K562 (cell line): Measurements from ENCODE around the gene PRH1. TPM values are rescaled to one million over a fixed set of nuclear protein-coding genes. Genes with fewer than 3 reads are reported as not detected.
A peak's percentile ranks its signal among the peaks of the same experiment; 100 is the strongest.

Source experiments
- ATAC-seq: fragments of 200-7000 bp; cut with Tn5 transposase; 3 replicates; pipeline ENCODE4 v1.9.1; 2020; ENCODE audit warnings: moderate library complexity
- BruUV-seq: library from RNA; stranded (reverse); fragments of 400-500 nt; replicated peaks from 2 replicates; lab custom pipeline; 2021; lab: Mats Ljungman, UMichigan
- CTCF ChIA-PET: fragments of 300-600 bp; formaldehyde crosslinking; extraction: SDS; loops from one replicate; lab custom pipeline; 2021; ENCODE audit warnings: low intra/inter-chr PET ratio; lab: Yijun Ruan, JAX
- POLR2A ChIA-PET: fragments of 300-600, 350-650 bp; sonication (Branson Sonifier 250); formaldehyde crosslinking; extraction: SDS; loops from one replicate; lab custom pipeline; 2021; ENCODE audit warnings: antibody characterized with exemption, inconsistent platforms; lab: Yijun Ruan, JAX
- DNase-seq, 4 experiments: peaks; one replicate each; pipeline versions ENCODE4 v3.0.0 to v3.0.0-alpha.2; 2011 to 2018; ENCODE audit warnings: low spot score in 3 of 4, mixed read lengths in 3 of 4; ENCODE audit errors: extremely low read depth in 1 of 4
- FAIRE-seq: peaks from 2 replicates; lab custom pipeline; 2011; peaks lifted over from hg19 to GRCh38; lab: Jason Lieb, UNC
- H2AFZ ChIP-seq: 2 replicates; pipeline ENCODE4 v1.6.0; 2011; ENCODE audit warnings: low read depth, low read length, control low read depth, inconsistent platforms
- H3K27ac ChIP-seq: fragments of 200-600 bp; 3 replicates; pipeline ENCODE4 v1.8.0; 2011; ENCODE audit warnings: low read depth, mild to moderate bottlenecking, control low read depth, inconsistent platforms, low read length, moderate library complexity, mixed read lengths; ENCODE audit errors: extremely low read depth
- H3K27me3 ChIP-seq, 2 experiments: fragments of 300-600 bp in 1 of 2; 2 replicates in 1 of 2; 3 replicates in 1 of 2; pipeline versions ENCODE4 v1.6.0 to v1.8.0; 2011; ENCODE audit warnings: inconsistent platforms in 2 of 2, low read length in 2 of 2, mild to moderate bottlenecking in 1 of 2, mixed read lengths in 1 of 2, moderate library complexity in 1 of 2; ENCODE audit not compliant: control insufficient read depth in 2 of 2, insufficient read depth in 2 of 2
- H3K36me3 ChIP-seq: fragments of 300-600 bp; 3 replicates; pipeline ENCODE4 v1.8.0; 2011; ENCODE audit warnings: mild to moderate bottlenecking, low read length, inconsistent platforms; ENCODE audit not compliant: control insufficient read depth, insufficient read depth
- H3K4me1 ChIP-seq, 2 experiments: fragments of 200-600 bp in 1 of 2; replicated peaks in 1 of 2; 2 replicates in 1 of 2; 3 replicates in 1 of 2; pipeline versions ENCODE4 v1.5.1 to v1.8.0; 2011; ENCODE audit warnings: inconsistent platforms in 2 of 2, low read length in 2 of 2, mild to moderate bottlenecking in 1 of 2, mixed read lengths in 1 of 2, moderate library complexity in 1 of 2; ENCODE audit not compliant: control insufficient read depth in 2 of 2, insufficient read depth in 2 of 2
- H3K4me2 ChIP-seq: 2 replicates; pipeline ENCODE4 v1.6.1; 2011; ENCODE audit warnings: low read length, control low read depth, inconsistent platforms, mixed read lengths; ENCODE audit not compliant: insufficient read depth
- H3K4me3 ChIP-seq: fragments of 200-600 bp; sonication (generic), shearing (Covaris generic); 2 replicates; pipeline ENCODE4 v1.5.1; 2016; ENCODE audit warnings: control low read depth, inconsistent platforms
- H3K79me2 ChIP-seq: fragments of 200-600 bp; 3 replicates; pipeline ENCODE4 v1.8.0; 2011; ENCODE audit warnings: low read length, inconsistent platforms; ENCODE audit not compliant: control insufficient read depth, insufficient read depth
- H3K9ac ChIP-seq, 2 experiments: 2 replicates each; pipeline versions ENCODE4 v1.6.0 to v1.6.1; 2011; ENCODE audit warnings: low read depth in 2 of 2, low read length in 2 of 2, control low read depth in 1 of 2, inconsistent platforms in 1 of 2, mild to moderate bottlenecking in 1 of 2, mixed read lengths in 1 of 2; ENCODE audit not compliant: insufficient read depth in 1 of 2
- H3K9me1 ChIP-seq: one replicate; pipeline ENCODE4 v1.6.0; 2011; ENCODE audit warnings: inconsistent platforms, mild to moderate bottlenecking, low read length, moderate library complexity; ENCODE audit not compliant: control insufficient read depth, insufficient read depth
- H3K9me3 ChIP-seq: replicated peaks from 2 replicates; pipeline ENCODE4 v1.5.1; 2011; ENCODE audit warnings: low read depth, low read length, inconsistent platforms; ENCODE audit not compliant: control insufficient read depth, insufficient read depth
- H4K20me1 ChIP-seq: replicated peaks from 2 replicates; pipeline ENCODE4 v1.6.1; 2011; ENCODE audit warnings: low read length, inconsistent platforms, mixed read lengths; ENCODE audit not compliant: control insufficient read depth, insufficient read depth
- ARID1B ChIP-seq: fragments of 450-650 bp; IDR thresholded peaks from 2 replicates; pipeline ENCODE4 v1.6.1; 2016; ENCODE audit warnings: antibody characterized with exemption, mild to moderate bottlenecking, inconsistent platforms
- CBFA2T2 ChIP-seq: fragments of 450-650 bp; conservative IDR thresholded peaks from 2 replicates; pipeline ENCODE4 v1.6.1; 2017; ENCODE audit warnings: mild to moderate bottlenecking
- CBFA2T3 ChIP-seq: fragments of 450-650 bp; IDR thresholded peaks from 2 replicates; pipeline ENCODE4 v1.6.1; 2017
- FOSL1 ChIP-seq: fragments of 200-800 bp; sonication (Bioruptor generic); conservative IDR thresholded peaks from 2 replicates; pipeline ENCODE4 v1.6.1; 2016; ENCODE audit warnings: missing genetic modification characterization, missing compliant biosample characterization
- FOXA3 ChIP-seq, 2 experiments: fragments of 450-650 bp in 1 of 2; sonication (generic) in 1 of 2; formaldehyde crosslinking; IDR thresholded peaks in 1 of 2; conservative IDR thresholded peaks in 1 of 2; 2 replicates each; pipeline versions ENCODE4 v1.4.0 to v1.8.0; 2020 to 2022; ENCODE audit warnings: mild to moderate bottlenecking in 2 of 2, missing genetic modification reagents in 1 of 2
- FOXK2 ChIP-seq, 2 experiments: fragments of 450-650 bp; IDR thresholded peaks in 1 of 2; conservative IDR thresholded peaks in 1 of 2; 2 replicates each; pipeline ENCODE4 v1.6.1; 2016; ENCODE audit warnings: low read depth in 2 of 2, mild to moderate bottlenecking in 1 of 2
- JUND ChIP-seq, 2 experiments: IDR thresholded peaks; 2 replicates in 1 of 2; 3 replicates in 1 of 2; pipeline ENCODE4 v1.6.1; 2011; ENCODE audit warnings: borderline replicate concordance in 2 of 2, low read depth in 2 of 2, low read length in 2 of 2, improper control_type of control experiment in 1 of 2, missing biosample characterization in 1 of 2, missing genetic modification characterization in 1 of 2, missing genetic modification reagents in 1 of 2
- KDM1A ChIP-seq, 2 experiments: fragments of 450-650 bp; IDR thresholded peaks; 2 replicates each; pipeline ENCODE4 v1.6.1; 2016; ENCODE audit warnings: mild to moderate bottlenecking in 2 of 2
- MCM5 ChIP-seq: fragments of 450-650 bp; IDR thresholded peaks from 2 replicates; pipeline ENCODE4 v1.6.1; 2016; ENCODE audit warnings: low read depth
- NFE2L1 ChIP-seq: fragments of 450-650 bp; IDR thresholded peaks from 2 replicates; pipeline ENCODE4 v1.6.1; 2016; ENCODE audit warnings: missing genetic modification characterization, low read depth, mild to moderate bottlenecking, missing compliant biosample characterization, moderate library complexity, borderline replicate concordance
- RAD21 ChIP-seq, 2 experiments: fragments of 250-450 bp in 1 of 2; fragments of 450-650 bp in 1 of 2; sonication (Bioruptor Pico) in 1 of 2; formaldehyde crosslinking in 1 of 2; IDR thresholded peaks in 1 of 2; conservative IDR thresholded peaks in 1 of 2; 2 replicates each; pipeline versions ENCODE4 v1.4.0 to v1.8.0; 2020 to 2022; ENCODE audit warnings: mild to moderate bottlenecking in 2 of 2, moderate library complexity in 1 of 2
- RBFOX2 ChIP-seq: fragments of 200-400 bp; formaldehyde crosslinking; IDR thresholded peaks from 2 replicates; pipeline ENCODE4 v1.6.1; 2017; ENCODE audit warnings: low read depth, mild to moderate bottlenecking, low read length, moderate library complexity
- SAFB2 ChIP-seq: fragments of 200-400 bp; formaldehyde crosslinking; IDR thresholded peaks from 2 replicates; pipeline ENCODE4 v1.6.1; 2018; ENCODE audit warnings: borderline replicate concordance, low read length, low read depth, moderate library complexity; ENCODE audit not compliant: severe bottlenecking
- TCF3 ChIP-seq: sonication (generic); formaldehyde crosslinking; IDR thresholded peaks from 2 replicates; pipeline ENCODE4 v1.4.0; 2020; ENCODE audit warnings: mild to moderate bottlenecking, missing genetic modification reagents
- ZKSCAN8 ChIP-seq: fragments of 200-800 bp; sonication (Bioruptor generic); IDR thresholded peaks from 2 replicates; pipeline ENCODE4 v1.6.1; 2016; ENCODE audit warnings: missing genetic modification characterization, missing compliant biosample characterization
- ZNF217 ChIP-seq: sonication (generic); formaldehyde crosslinking; IDR thresholded peaks from 2 replicates; pipeline ENCODE4 v1.8.0; 2022; ENCODE audit warnings: mild to moderate bottlenecking, missing genetic modification reagents
- ZNF445 ChIP-seq: fragments of 250-450 bp; sonication (Bioruptor Pico); IDR thresholded peaks from 2 replicates; pipeline ENCODE4 v1.4.0; 2020; ENCODE audit warnings: low read depth, mild to moderate bottlenecking, moderate library complexity
- ZNF589 ChIP-seq: fragments of 200-800 bp; sonication (Bioruptor generic); IDR thresholded peaks from 2 replicates; pipeline ENCODE4 v1.6.1; 2016; ENCODE audit warnings: low read depth, missing genetic modification characterization, missing compliant biosample characterization
- WGBS: fragments of 100-300 bp; shearing (Covaris generic); methylation state at CpG from one replicate; pipeline ENCODE4 v1.1.6; 2016; ENCODE audit warnings: low coverage, mixed read lengths; ENCODE audit not compliant: insufficient coverage; ENCODE audit errors: missing lambda C conversion rate; 5-methylcytosine and 5-hydroxymethylcytosine counted together
- in situ Hi-C: fragments of 300-500 bp; cut with MboI; formaldehyde crosslinking; loops from 4 replicates; pipeline ENCODE4 v1.15.0; 2018; ENCODE audit warnings: inconsistent platforms, mixed read lengths
- intact Hi-C: fragments of 100-400 bp; cut with micrococcal nuclease; formaldehyde crosslinking; loops from 2 replicates; pipeline ENCODE4 v1.14.2; 2022
- polyA plus RNA-seq, 8 experiments: library from polyadenylated mRNA; depleted of rRNA in 4 of 8; stranded (reverse) in 5 of 8; unstranded in 3 of 8; fragments of >200 nt; fragmentation: Nextera tagmentation in 2 of 8; fragmentation: Illumina TruSeq in 1 of 8; extraction: Ambion mirVana in 2 of 8; extraction: Trizol in 1 of 8; gene quantifications; 2 replicates each; pipeline versions ENCODE4 v1.2.1 to v1.2.3, GENCODE V29; 2011 to 2014; ENCODE audit warnings: inconsistent platforms in 1 of 8, missing spikeins in 1 of 8
- total RNA-seq, 7 experiments: library from RNA; depleted of rRNA in 6 of 7; stranded (reverse); fragments of >200 nt in 6 of 7; fragmentation: Illumina TruSeq in 2 of 7; extraction: Trizol in 2 of 7; gene quantifications; 2 replicates each; pipeline versions ENCODE4 v1.2.1 to v1.2.3, GENCODE V29; 2011 to 2021; ENCODE audit warnings: low replicate concordance in 1 of 7
- TF ChIP-seq, protein P1 (sequence below): sonication (generic); formaldehyde crosslinking; IDR thresholded peaks from 2 replicates; pipeline ENCODE4 v1.8.0; 2022; ENCODE audit warnings: mild to moderate bottlenecking, missing genetic modification reagents
- TF ChIP-seq, protein P2 (sequence below), 3 experiments: IDR thresholded peaks in 2 of 3; conservative IDR thresholded peaks in 1 of 3; 2 replicates each; pipeline ENCODE4 v1.5.1; 2011 to 2012; ENCODE audit warnings: low read length in 3 of 3, mild to moderate bottlenecking in 3 of 3, control low read depth in 2 of 3, improper control_type of control experiment in 1 of 3, inconsistent platforms in 1 of 3, low read depth in 1 of 3, mixed read lengths in 1 of 3, moderate library complexity in 1 of 3; ENCODE audit not compliant: insufficient read depth in 2 of 3

Gene PRH1
- total and polyA plus RNA-seq, 9 of the 15 experiments (the other 6 are each of a cell fraction or from before 2014, with no cell fraction given) = 1.2 to 14.2 (median 6.0) TPM

DNA sequence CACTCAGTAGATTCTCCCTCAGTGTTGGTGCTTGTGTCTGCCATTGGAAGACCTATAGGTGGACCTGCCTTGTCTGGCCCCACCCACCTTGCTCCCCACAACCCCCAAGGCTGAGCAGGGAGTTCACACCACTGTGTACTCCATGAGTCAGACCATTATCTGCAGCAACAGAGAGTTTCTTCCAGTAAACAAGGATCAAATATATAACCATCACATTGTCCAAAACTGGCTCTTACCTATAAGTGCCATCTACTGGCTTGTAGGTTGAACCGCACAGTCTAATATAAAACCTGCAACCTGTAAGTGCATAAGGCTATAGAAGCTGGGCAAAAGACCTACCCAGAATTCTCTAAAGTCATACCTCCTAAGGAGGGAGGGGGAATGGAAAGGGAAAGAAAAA is 17.4 kb upstream of the PRH1 start:
- WGBS = 10% methylated on average over 1 of the region's 1 CpG
- no peaks in the 10 kb centered on the region; a peak in 1 of 5 replicates for H3K4me1 ChIP-seq
- H3K27ac ChIP-seq = no peak overlapping the region
- CTCF ChIA-PET = no interaction called here
- H3K4me3 ChIP-seq = no peak overlapping the region
- POLR2A ChIA-PET = no interaction called here
- no peak overlapping the region for H3K9ac ChIP-seq
- intact Hi-C loops (no loop called here), in situ Hi-C loops (no loop called here)
- H3K36me3 ChIP-seq = no peaks in the 10 kb centered on the region
- BruUV-seq = no TSS peak
- no peaks in the 10 kb centered on the region for H3K9me3 ChIP-seq
- H2AFZ ChIP-seq = no peak overlapping the region
- H3K79me2 ChIP-seq = no peaks in the 10 kb centered on the region
- peak; percentile 26 for FAIRE-seq
- H3K9me1 ChIP-seq = no peaks in the 10 kb centered on the region
- H3K4me2 ChIP-seq = no peak overlapping the region
- peak in 3 of 4 experiments; percentile 3 to 38 (median 25) for DNase-seq
- H3K27me3 ChIP-seq = no peaks in the 10 kb centered on the region
- H4K20me1 ChIP-seq = no peaks in the 10 kb centered on the region
- ATAC-seq = peak; percentile 72
- TF ChIP-seq ZNF217 (CRISPR knock-in tag) = no peak
- TF ChIP-seq CBFA2T2 = 0 out of 2 replicates have a peak, but pooled peaks have one; percentile 9
- TF ChIP-seq FOXK2 (conservative IDR thresholded peaks at IDR 0.05 in 1 of 2, IDR thresholded peaks at IDR 0.05 in 1 of 2; ENCODE audit: low read depth in 2 of 2) = 0 out of 4 replicates have a peak, but pooled peaks of 1 of the 2 experiments have one; percentile 34
- peak; percentile 49 for TF ChIP-seq ARID1B
- peak; percentile 83; the same call in 1 of the 2 replicates for TF ChIP-seq ZKSCAN8 (CRISPR knock-in tag)
- TF ChIP-seq FOXA3 (CRISPR knock-in tag; conservative IDR thresholded peaks at IDR 0.05 in 1 of 2, IDR thresholded peaks at IDR 0.05 in 1 of 2) = no peak
- TF ChIP-seq, protein P1, sequence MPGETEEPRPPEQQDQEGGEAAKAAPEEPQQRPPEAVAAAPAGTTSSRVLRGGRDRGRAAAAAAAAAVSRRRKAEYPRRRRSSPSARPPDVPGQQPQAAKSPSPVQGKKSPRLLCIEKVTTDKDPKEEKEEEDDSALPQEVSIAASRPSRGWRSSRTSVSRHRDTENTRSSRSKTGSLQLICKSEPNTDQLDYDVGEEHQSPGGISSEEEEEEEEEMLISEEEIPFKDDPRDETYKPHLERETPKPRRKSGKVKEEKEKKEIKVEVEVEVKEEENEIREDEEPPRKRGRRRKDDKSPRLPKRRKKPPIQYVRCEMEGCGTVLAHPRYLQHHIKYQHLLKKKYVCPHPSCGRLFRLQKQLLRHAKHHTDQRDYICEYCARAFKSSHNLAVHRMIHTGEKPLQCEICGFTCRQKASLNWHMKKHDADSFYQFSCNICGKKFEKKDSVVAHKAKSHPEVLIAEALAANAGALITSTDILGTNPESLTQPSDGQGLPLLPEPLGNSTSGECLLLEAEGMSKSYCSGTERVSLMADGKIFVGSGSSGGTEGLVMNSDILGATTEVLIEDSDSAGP (CRISPR knock-in tag) = no peak
- no peak for TF ChIP-seq MCM5
- peak; percentile 42 for TF ChIP-seq CBFA2T3
- no peak for TF ChIP-seq RBFOX2
- TF ChIP-seq ZNF445 (CRISPR knock-in tag) = no peak
- TF ChIP-seq, protein P2, sequence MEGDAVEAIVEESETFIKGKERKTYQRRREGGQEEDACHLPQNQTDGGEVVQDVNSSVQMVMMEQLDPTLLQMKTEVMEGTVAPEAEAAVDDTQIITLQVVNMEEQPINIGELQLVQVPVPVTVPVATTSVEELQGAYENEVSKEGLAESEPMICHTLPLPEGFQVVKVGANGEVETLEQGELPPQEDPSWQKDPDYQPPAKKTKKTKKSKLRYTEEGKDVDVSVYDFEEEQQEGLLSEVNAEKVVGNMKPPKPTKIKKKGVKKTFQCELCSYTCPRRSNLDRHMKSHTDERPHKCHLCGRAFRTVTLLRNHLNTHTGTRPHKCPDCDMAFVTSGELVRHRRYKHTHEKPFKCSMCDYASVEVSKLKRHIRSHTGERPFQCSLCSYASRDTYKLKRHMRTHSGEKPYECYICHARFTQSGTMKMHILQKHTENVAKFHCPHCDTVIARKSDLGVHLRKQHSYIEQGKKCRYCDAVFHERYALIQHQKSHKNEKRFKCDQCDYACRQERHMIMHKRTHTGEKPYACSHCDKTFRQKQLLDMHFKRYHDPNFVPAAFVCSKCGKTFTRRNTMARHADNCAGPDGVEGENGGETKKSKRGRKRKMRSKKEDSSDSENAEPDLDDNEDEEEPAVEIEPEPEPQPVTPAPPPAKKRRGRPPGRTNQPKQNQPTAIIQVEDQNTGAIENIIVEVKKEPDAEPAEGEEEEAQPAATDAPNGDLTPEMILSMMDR (IDR thresholded peaks at IDR 0.05 in 2 of 3, conservative IDR thresholded peaks at IDR 0.05 in 1 of 3; ENCODE audit: insufficient read depth in 2 of 3, low read depth in 1 of 3, low read length in 3 of 3) = peak in 2 of 3 experiments; percentile 22 to 32; a peak in 2 of 6 replicates
- no peak for TF ChIP-seq ZNF589
- TF ChIP-seq KDM1A (IDR thresholded peaks at IDR 0.05) = no peak
- no peak for TF ChIP-seq SAFB2
- TF ChIP-seq NFE2L1 (tag) = no peak
- peak; percentile 23; the same call in 1 of the 2 replicates for TF ChIP-seq JUND (IDR thresholded peaks at IDR 0.05; ENCODE audit: borderline replicate concordance, low read depth, low read length)
- no peak for TF ChIP-seq JUND (tag; IDR thresholded peaks at IDR 0.05; ENCODE audit: borderline replicate concordance, low read depth, low read length)
- peak in 1 of 2 experiments; percentile 45; a peak in 2 of 4 replicates for TF ChIP-seq RAD21 (CRISPR knock-in tag; conservative IDR thresholded peaks at IDR 0.05 in 1 of 2, IDR thresholded peaks at IDR 0.05 in 1 of 2)
- peak; percentile 43; the same call in 1 of the 2 replicates for TF ChIP-seq FOSL1 (tag)
- TF ChIP-seq TCF3 (CRISPR knock-in tag) = peak; percentile 61
